HL-60/S4 treated with retinoic acid at 250 ng/mL for 4 days and 3 days (cell line): ENCODE results near the gene DDX1.

Source experiments
- in situ Hi-C: fragments of 300-500 bp; cut with MboI; formaldehyde crosslinking; loops from 2 replicates; pipeline ENCODE4 v1.7.0; 2022; ENCODE audit warnings: low sequenced_read_pairs

The DDX1 gene

DNA sequence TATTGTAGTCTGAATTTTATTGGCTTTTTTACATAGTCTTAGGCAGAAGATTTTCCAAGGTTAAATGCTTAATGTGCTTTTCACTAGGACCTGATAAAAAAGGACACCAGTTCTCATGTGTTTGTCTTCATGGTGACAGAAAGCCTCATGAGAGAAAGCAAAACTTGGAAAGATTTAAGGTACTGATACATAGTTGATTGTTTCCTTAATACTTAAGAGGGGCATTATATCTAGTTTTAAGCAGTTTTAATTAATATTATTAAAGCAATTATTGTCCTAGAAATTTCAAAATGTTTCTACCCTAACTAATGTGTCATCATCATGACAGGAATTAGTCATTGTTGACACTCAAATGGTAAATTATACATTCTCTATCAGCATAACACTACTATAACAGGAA lies 35.3 kb downstream of the DDX1 start:
- in situ Hi-C loops: no loop called here

DNA sequence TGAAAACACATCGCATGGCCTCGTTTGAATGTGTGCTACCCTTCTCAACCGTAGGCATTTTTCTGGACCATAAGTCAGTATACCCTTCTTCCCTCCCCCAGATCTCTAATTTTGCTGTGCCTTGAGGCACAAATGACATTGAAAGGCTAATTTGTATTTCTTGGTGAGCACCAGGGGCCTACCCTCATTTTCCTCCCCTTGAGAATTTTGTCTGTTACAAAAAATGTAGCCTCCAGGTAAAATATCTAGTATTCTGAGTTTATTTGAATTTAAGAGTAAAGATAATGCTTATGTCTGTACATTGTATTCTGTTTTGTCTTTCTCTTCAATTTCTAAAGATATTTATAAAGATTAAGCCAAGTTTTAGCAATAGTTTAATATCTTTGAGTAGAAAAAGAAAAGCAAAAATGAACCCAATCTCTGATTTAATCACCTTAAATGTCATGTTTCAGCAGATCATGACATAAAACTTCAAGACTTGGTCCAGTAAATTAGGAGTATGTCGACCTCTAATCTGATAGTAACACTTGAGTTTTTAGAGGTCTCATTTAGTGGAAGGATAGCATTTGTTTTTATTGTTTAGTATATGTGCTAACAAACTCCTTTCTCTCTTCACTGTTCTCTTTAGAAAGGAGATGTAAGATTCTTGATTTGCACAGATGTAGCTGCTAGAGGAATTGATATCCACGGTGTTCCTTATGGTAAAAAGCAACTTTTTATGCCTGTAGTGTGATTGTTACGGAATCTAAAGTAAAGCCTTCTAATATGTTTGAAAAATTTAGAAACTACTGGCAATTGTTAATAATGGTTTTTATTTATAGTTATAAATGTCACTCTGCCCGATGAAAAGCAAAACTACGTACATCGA lies 36.4 kb downstream of the DDX1 start:
- in situ Hi-C loops: no loop called here

DNA sequence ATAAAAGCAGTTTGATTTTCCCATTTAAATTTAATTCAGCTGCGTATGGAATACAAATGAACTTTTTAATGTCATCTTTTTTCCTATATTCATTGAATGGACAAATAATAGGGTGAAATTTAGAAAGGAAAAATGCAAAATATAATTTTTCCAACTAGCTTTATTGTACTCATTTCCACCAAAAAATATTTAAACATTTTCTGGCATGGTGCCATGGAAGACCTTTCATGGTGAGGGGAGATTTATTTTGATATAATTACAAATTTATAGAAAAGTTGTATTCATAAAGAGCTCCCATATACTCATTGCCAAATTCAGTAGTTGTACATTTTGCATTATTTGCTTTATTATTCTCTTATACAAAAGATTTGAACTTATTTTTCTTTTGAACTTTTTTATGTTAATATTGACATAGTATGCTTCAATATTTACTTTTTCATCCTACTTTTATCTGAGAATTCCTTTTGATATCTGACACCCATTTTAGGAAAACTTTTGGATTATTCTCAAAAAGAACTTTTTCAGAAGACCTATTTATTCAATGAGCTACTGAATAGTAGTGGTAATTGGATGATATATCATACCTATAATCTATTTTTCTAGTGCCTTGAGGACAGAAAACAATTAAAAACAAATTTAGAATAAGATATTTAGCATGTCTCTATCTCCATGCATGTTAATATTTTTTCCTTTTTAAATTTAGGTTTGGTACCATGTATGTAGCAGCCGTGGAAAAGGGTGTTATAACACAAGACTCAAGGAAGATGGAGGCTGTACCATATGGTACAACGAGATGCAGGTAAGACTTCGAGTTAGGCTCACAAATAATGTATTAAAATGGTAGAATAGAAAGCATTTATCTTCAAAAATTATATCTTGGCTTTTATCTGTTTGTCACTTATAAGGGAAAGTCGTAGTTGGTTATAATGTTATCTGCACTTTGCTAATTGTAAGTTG lies 37.5 kb downstream of the DDX1 start:
- in situ Hi-C loops: no loop called here

DNA sequence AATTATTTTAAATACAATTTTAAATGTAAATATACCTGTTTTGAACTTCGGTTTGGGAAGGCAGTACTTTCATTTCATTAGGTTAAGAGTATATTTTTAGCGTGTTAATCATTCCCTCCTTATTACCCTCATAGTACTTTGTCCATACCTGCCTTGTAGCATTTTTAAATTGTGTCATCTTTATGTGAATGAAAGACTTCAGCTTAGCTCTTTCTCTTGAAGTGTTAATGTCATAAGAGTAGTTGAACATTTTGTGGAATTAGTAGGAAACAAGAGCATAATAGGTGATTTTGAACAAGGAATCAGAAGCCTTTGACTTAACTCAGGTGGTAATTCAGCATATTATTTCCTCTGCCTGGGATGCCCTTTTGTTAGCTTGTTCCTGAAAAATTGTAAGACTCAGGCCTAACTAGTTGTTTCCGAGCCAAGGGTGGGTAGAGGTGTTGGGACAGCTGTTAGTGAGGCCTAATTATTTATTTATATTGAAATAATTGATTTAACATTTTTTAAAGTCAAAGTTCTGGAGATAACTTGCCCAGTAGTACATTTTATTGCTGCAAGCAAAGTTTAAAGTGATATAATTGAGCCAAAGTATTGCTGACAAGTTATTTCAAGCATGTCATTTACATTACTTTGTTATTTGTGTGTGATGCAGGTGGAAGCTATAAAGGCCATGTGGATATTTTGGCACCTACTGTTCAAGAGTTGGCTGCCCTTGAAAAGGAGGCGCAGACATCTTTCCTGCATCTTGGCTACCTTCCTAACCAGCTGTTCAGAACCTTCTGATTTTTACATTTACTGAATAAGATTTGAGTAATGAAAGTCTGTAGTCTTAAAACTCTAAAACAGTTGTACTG lies 38.7 kb downstream of the DDX1 start:
- in situ Hi-C loops: no loop called here

DNA sequence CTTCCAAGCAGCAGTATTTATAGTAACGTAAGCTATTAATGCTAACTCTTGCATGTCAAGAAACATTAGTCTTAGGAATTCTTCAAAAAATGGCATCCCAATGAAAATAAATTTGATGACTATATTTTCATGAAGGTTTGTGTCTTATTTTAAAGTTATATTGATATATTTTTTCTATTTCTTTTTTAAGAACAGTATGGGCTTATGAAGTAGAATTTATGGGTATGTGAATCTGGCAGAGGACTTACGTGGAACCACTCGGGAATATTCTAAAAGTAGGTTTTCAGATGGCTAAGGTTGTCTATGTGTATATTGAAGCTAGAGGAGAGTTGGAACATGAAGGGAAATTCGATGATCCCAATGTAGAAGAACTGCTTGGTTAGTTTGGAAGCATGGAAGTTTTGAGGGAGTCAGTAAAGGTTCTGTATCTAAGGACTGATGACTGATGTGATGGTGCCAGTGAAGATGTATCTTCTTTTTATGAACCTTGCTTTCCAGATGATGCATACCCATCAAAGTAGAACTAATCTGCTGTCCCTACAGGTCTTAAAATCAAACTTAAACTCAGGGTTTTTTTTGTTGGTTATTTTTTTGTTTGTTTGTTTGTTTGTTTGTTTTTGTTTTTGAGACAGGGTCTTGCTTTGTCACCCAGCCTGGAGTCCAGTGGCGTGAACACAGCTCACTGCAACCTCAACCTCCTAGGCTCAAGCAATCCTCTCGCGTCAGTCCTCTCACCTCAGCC lies 39.5 kb downstream of the DDX1 start:
- in situ Hi-C loops: no loop called here

DNA sequence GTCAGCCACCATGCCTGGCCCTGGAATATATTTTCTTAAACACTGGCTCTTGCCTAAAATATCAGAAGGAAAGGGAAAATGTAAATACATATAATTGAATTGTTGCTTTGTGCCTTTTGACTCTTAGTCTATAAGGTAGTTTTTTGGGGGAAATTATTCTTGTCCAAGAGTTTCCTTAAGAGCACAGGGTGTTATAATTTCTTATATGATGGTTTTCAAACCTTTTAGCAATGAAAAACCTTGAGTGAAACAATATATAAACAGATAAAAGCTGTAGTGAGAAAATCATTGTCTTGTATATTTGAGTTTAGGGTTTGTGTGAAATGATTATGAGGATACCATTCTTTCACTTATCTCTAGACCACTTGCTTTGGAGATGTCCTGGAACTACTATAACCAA lies 40.2 kb downstream of the DDX1 start:
- in situ Hi-C loops: no loop called here

DNA sequence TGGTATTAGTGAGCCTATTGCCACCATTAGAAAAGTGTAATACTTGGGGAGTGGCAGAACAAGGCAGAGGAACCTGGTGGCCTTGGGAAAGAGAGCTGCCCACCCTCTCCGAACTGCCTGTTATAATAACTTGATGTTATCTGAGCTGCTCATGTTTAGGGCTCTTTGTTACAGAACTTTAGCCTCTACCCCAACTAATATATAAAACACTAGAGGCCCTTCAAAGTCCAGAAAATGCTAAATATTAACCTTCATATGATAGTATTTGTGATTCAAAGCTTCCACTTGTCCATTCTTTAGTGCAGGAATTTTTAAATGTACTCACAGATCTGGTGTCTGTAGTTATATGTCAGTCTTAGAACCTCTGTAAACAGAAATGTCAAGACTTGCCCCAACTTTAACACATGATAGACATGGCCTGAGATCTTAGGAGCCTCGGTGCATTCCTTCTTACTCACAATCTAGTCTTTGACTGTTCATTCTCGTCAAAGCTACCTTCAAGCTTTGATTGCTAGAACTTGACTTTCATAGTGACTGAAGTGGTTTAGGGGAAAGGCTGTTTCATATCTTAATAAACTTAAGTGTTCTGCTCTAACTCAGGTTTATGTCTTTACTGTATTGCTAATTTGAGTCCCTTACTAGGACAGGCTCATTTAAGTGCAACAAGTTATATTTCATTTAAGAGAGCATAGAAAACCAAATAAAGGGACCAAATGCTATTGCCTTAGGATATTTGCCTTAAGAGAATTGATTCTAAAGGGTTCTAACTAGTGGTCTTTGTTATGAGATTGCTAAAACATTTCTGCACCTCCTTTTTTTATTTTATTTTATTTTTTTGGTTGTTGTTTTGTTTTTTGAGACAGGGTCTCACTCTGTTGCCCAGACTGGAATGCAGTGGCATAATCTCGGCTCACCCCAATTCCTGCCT lies 41.6 kb downstream of the DDX1 start:
- in situ Hi-C loops: no loop called here

DNA sequence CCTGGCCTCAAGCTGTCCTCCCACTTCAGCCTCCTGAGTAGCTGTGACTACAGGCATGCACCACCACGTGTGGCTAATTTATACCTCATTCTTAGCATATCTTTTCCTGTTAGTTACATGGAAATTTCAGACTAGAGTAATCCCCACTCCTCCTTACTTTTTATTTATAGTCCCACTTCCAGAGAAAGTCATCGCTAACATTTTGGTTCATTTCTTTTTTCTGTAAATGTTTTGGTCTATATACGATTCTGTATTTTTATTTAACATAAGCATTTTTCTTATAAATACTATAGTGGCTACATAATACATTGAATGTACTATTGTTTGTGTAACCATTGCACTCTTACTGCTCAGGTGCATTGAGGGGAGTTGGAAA lies 42.3 kb downstream of the DDX1 start:
- in situ Hi-C loops: no loop called here

DNA sequence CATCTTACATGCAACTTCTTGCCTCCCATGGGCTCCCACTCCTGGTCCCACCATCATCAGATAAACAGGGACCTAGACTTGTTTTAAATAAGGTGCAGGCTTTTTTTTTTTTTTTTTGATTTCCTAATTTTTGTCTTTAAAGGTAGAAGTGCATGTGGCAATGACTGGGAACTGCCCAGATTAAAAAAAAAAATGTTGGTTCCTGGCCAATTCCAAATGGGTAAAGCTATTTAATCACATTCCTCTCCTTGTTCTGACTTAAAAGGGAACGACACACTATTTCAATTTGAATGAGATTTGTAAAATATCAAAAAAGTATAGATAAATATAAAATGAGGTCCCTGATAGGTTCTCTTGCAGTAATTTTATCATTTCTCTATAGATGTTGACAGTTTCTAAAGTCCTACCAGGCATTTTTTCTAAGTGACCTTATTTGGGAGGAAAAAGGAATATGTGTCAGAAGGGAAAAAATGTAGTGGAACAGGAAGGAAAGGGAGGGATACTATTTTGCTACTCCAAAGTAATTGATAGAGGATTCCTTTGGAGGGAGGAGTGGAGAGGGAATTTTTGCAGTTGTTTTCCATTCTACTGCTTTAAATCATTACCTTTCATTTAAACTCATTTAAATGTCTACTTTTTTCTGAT lies 43.3 kb downstream of the DDX1 start:
- in situ Hi-C loops: no loop called here

DNA sequence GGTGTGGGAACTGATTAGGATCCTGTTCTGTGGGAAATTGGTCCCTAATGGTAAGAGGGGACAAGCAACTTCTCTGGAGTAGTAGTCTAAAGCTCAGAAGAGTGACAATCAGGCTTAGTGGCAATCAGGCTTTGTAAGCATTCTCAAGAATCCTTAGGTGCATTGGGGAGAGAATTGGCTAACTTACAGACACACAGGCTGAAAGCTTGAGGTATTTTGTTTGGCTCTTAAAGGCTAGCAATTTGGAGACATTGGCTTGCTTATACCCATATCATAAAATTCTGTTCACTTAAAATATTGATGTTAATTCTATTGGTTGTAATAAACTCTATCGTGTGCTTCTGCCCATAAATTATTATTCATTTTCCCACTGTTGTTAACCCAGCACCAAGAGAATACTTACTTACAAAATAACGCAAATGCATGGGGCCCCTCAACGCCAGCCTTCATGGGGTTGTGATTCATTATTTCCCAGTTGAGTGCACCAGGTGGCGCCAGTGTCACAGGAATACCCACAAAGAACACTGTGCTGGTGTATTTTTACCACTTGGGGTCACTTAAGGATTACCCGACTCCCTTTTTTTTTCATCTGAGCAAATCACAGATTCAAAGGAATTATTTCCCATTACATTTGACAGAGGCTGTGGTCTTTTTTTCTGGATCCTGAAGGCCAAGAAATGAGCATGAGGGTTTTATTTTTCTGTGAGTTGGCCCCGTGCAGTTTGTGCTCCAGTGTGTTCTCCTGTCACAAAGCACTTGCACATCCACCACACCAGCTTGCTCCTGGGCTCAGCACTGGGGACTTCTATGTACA lies 45.5 kb downstream of the DDX1 start:
- in situ Hi-C loops: no loop called here

DNA sequence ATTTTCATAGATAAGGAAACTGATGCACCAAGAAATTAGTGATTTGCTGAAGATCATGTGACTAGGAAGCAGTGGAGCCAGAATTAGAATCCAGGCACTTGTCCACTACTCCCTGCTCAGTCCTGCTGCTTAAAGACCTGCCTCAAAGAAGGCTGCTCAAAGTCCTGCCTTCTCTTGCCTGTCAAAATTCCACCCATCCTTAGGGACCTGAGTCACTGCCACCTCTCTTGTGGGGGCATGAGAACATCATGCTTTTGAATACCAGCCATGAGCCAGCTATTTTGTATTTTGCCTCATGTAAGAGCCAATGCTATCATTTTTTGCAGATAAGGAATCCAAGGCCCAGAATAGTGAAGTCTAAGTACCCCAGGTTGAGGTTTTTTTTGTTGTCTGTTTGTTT lies 47.1 kb downstream of the DDX1 start:
- in situ Hi-C loops: no loop called here

DNA sequence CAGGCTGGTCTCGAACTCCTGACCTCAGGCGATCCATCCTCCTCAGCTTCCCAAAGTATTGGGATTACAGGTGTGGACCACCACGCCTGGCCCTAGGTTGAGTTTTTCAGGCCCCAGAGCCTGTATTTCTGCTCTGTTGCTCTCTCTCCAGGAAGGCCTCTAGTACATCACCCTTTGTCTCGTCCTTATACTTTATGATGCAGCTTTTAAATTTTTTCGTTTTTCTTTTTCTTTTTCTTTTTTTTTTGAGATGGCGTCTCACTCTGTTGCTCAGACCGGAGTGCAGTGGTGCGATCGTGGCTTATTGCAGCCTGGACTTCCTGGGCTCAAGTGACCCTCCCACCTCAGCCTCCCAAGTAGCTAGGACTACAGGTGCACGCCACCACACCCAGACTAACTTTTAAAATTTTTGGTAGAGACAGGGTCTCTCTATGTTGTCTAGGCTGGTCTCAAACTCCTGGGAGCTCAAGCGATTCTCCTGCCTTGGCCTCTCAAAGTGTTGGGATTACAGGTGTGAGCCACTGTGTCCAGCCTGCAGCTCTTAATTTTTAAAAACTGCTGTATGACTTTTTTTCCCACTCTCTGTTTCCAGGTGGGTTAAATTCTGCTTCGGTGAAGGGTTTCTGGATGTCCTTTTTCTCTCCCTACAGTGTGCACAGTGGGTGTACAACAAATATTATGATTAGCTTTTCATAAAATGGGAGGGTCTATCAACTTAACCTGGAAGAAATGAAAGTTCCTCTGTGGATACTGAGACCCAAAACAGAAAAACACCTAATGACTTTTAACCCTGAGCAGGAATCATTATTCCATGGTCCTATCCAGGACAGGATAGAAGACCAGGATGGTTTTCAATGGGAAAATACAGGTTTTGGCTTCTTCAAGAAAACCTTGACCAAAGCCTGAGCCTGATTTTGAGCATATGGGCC lies 47.9 kb downstream of the DDX1 start:
- in situ Hi-C loops: no loop called here

DNA sequence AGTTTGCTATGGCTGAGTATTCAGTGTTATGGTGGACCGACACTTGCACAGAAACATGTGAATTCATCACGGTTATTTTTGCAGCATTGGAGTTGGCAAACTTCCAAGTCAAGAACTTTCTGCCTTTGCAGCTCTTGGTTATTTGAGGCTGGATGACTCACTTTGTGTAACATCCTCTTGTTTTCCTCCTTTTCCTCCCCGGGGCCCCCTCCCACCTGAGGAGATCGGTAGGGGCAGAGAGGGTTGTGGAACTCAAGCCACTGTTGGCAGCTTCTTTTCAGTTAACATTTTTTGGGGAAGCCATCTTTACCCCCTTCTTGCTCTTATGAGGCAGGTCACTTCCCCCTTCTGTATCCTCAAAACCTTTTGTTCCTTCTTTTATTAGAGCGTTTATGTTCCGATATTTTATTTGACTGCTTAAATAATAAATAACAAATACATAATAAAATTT lies 48.6 kb downstream of the DDX1 start:
- in situ Hi-C loops: no loop called here

DNA sequence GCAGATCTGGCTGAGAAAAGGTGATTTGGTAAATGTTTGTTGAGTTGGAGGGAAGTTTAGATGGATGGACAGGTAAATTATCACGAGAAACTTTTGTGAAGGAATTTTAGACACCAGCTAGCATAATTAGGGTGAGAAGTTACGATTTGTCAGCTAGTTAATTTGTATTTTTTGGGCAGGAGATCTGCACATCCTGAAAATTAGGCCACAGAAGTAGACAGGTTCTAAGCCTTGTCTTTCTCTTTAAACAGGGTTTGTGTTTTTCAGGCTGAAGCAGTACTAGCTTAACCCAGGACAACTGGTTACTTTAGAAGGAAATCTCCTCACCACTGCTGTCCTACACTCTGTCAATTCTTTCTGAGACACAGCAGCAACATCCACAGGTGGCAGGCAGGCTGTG lies 49.1 kb downstream of the DDX1 start:
- in situ Hi-C loops: no loop called here

DNA sequence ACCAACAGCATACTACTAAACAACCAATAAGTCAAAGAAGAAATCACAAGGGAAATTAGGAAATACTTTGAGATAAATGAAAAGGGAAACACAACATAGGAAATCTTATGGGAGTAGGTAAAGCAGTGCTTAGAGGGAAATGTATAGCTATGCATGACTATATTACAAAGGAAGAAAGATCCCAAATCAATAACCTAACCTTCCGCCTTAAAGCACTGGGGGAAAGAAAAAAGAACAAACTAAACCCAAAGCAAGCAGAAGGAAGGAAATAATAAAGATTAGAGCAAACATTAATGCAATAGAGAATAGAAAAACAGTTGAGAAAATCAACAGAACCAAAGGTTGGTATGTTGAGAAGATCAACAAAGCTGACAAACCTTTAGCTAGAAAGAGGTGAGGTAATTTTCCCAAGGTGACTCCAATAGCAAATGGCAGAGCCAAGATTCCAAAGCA lies 49.9 kb downstream of the DDX1 start:
- in situ Hi-C loops: no loop called here

DNA sequence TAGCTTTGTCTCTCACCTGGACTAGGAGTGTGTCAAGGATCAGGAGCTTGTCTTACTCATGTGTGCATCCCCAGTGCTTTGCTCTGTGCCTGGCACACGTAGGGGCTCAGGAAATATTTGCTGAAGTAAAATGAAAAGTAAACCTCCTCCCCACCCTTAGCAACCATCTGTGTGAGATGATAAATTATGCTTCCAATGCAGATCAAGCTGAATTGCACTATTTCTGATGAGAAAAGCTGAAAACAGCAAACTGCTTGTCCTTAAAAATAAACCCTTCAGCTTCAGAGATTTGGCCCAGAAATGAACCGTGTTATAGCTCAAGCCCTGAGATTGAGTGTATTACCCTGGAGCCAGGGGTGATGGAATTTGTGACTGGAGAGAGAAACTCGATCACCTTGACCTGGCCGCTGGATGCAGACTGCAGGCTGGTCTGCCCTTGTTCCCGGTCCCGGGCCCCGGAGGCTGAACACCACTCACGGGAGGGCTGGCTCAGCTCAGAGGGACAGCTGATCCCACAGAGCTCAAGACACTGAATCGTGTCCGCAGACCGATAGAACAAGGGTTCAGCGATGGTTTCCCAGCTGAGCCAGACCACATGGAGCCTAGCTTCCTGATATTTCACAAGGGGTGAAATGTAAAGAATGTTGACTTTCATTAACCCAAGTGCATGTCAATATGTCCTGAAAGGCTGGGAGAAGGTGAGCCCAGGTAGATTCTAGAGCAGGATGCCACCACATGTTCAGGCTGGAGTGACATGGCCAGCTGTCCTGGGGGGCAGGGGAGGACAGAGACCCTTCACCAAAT lies 50.5 kb downstream of the DDX1 start:
- in situ Hi-C loops: no loop called here
